ENCODE data around the gene CBX2. TPM values are rescaled to one million over a fixed set of nuclear protein-coding genes. Genes with fewer than 3 reads are reported as not detected.

The CBX2 gene
- total and polyA plus RNA-seq, 8 donors, result 2.6 to 33.8 (median 24.7) TPM

GRCh38 chr17:79785017-79785899 is 7.3 kb downstream of the CBX2 start:
- peaks cover 9 to 18% of the 10 kb centered on the region in 2 donors for H3K4me1 ChIP-seq
- DNase-seq, result no peak
- no peaks in the 10 kb centered on the region for H3K9me3 ChIP-seq
- peaks cover 20 to 88% of the 10 kb centered on the region in 2 donors for H3K27me3 ChIP-seq
- H3K4me3 ChIP-seq, result no peak overlapping the region
- no peak overlapping the region for H3K27ac ChIP-seq
- ATAC-seq, result no peak
- intact Hi-C loops (cut with DNase I), result loop anchor here in 1 of 2 donors (5.0 to 10.0 kb wide), 3 partner anchors 130 to 207 kb away; no protein-coding TSS in a partner anchor
- peaks cover 0 to 10% of the 10 kb centered on the region in 2 donors for H3K36me3 ChIP-seq
- no peak for TF ChIP-seq CTCF (IDR thresholded peaks at IDR 0.05)

GRCh38 chr17:79785900-79786810 is 8.2 kb downstream of the CBX2 start:
- no peak for TF ChIP-seq CTCF (IDR thresholded peaks at IDR 0.05)
- H3K4me1 ChIP-seq, result peaks cover 11 to 26% of the 10 kb centered on the region in 2 donors
- H3K9me3 ChIP-seq, result no peaks in the 10 kb centered on the region
- DNase-seq, result no peak
- peaks cover 0 to 10% of the 10 kb centered on the region in 2 donors for H3K36me3 ChIP-seq
- H3K27ac ChIP-seq, result no peak overlapping the region
- intact Hi-C loops (cut with DNase I), result loop anchor here in 1 of 2 donors (5.0 to 10.0 kb wide), 3 partner anchors 129 to 206 kb away; no protein-coding TSS in a partner anchor
- peaks cover 29 to 90% of the 10 kb centered on the region in 2 donors for H3K27me3 ChIP-seq
- no peak overlapping the region for H3K4me3 ChIP-seq
- ATAC-seq, result no peak

- intact Hi-C loops (cut with DNase I), result loop anchor here in 1 of 2 donors (5.0 to 10.0 kb wide), 3 partner anchors 128 to 205 kb away; no protein-coding TSS in a partner anchor
- TF ChIP-seq CTCF (IDR thresholded peaks at IDR 0.05), result no peak
- Histone ChIP-seq H3K27me3 (peaks cover 39 to 90% of the 10 kb centered on the region in 2 donors), H3K4me1 (peaks cover 11 to 28% of the 10 kb centered on the region in 2 donors), H3K36me3 (peaks cover 0 to 10% of the 10 kb centered on the region in 2 donors), H3K4me3 (no peak overlapping the region), H3K27ac (no peak overlapping the region), H3K9me3 (no peaks in the 10 kb centered on the region)
- no peak for DNase-seq
- ATAC-seq, result no peak
Measured at GRCh38 chr17:79786930-79787643, 9.1 kb downstream of the CBX2 start.

- Histone ChIP-seq H3K4me1 (peaks cover 11 to 36% of the 10 kb centered on the region in 2 donors), H3K4me3 (no peak overlapping the region), H3K36me3 (peaks cover 0 to 10% of the 10 kb centered on the region in 2 donors), H3K27me3 (peaks cover 48 to 95% of the 10 kb centered on the region in 2 donors), H3K9me3 (no peaks in the 10 kb centered on the region), H3K27ac (no peak overlapping the region)
- TF ChIP-seq CTCF (IDR thresholded peaks at IDR 0.05), result no peak
- no peak for ATAC-seq
- no peak for DNase-seq
- intact Hi-C loops (cut with DNase I), result loop anchor here in 1 of 2 donors (5.0 to 10.0 kb wide), 3 partner anchors 126 to 204 kb away; no protein-coding TSS in a partner anchor
Measured at GRCh38 chr17:79788455-79788854, 10.5 kb downstream of the CBX2 start.

Measured in left lung (tissue), 10 donors.